HEK293T (cell line): Measurements from ENCODE around the gene VASH2.

Experiments
- CTCF ChIA-PET: fragments of 350-600 bp; formaldehyde crosslinking; extraction: SDS; loops from one replicate; lab custom pipeline; 2021; ENCODE audit warnings: antibody characterized with exemption, inconsistent platforms; lab: Yijun Ruan, JAX
- POLR2A ChIA-PET: fragments of 350-600 bp; formaldehyde crosslinking; extraction: SDS; loops from one replicate; lab custom pipeline; 2020; ENCODE audit warnings: antibody characterized with exemption, inconsistent platforms; lab: Yijun Ruan, JAX
- DNase-seq: peaks from one replicate; pipeline ENCODE4 v3.0.0; 2012; ENCODE audit warnings: mixed read lengths; ENCODE audit errors: extremely low spot score
- ARNT ChIP-seq: fragments of 450-650 bp; IDR thresholded peaks from 2 replicates; pipeline ENCODE4 v1.6.1; 2017; ENCODE audit warnings: mild to moderate bottlenecking
- BHLHE40 ChIP-seq: fragments of 450-650 bp; IDR thresholded peaks from 2 replicates; pipeline ENCODE4 v1.6.1; 2016; ENCODE audit warnings: mild to moderate bottlenecking, moderate library complexity, borderline replicate concordance
- CTBP1 ChIP-seq: fragments of 450-650 bp; IDR thresholded peaks from 2 replicates; pipeline ENCODE4 v1.6.1; 2016; ENCODE audit warnings: borderline replicate concordance
- ELF4 ChIP-seq: fragments of 450-650 bp; IDR thresholded peaks from 2 replicates; pipeline ENCODE4 v1.6.1; 2017; ENCODE audit warnings: antibody characterized with exemption
- FOXA1 ChIP-seq: fragments of 450-650 bp; IDR thresholded peaks from 2 replicates; pipeline ENCODE4 v1.6.1; 2016; ENCODE audit warnings: mild to moderate bottlenecking
- FOXK2 ChIP-seq: fragments of 450-650 bp; IDR thresholded peaks from 2 replicates; pipeline ENCODE4 v1.6.1; 2016; ENCODE audit warnings: mild to moderate bottlenecking
- FOXM1 ChIP-seq: fragments of 450-650 bp; IDR thresholded peaks from 2 replicates; pipeline ENCODE4 v1.6.1; 2017; ENCODE audit warnings: mild to moderate bottlenecking, borderline replicate concordance
- HDGF ChIP-seq: fragments of 450-650 bp; IDR thresholded peaks from 2 replicates; pipeline ENCODE4 v1.6.1; 2017; ENCODE audit warnings: antibody characterized with exemption, borderline replicate concordance
- L3MBTL2 ChIP-seq: fragments of 450-650 bp; conservative IDR thresholded peaks from 2 replicates; pipeline ENCODE4 v1.6.1; 2016; ENCODE audit warnings: mild to moderate bottlenecking
- LEF1 ChIP-seq: fragments of 450-650 bp; IDR thresholded peaks from 2 replicates; pipeline ENCODE4 v1.6.1; 2017; ENCODE audit warnings: mild to moderate bottlenecking, borderline replicate concordance
- NFRKB ChIP-seq: fragments of 450-650 bp; IDR thresholded peaks from 2 replicates; pipeline ENCODE4 v1.6.1; 2016; ENCODE audit warnings: mild to moderate bottlenecking, moderate library complexity
- SP1 ChIP-seq: fragments of 450-650 bp; IDR thresholded peaks from 2 replicates; pipeline ENCODE4 v1.6.1; 2017
- SUZ12 ChIP-seq: fragments of 450-650 bp; IDR thresholded peaks from 2 replicates; pipeline ENCODE4 v1.6.1; 2016; ENCODE audit warnings: mild to moderate bottlenecking
- TARDBP ChIP-seq: fragments of 450-650 bp; IDR thresholded peaks from 2 replicates; pipeline ENCODE4 v1.6.1; 2016
- ZNF384 ChIP-seq: fragments of 450-650 bp; IDR thresholded peaks from 2 replicates; pipeline ENCODE4 v1.6.1; 2016
- TF ChIP-seq, protein P1 (sequence below): fragments of 450-650 bp; IDR thresholded peaks from 2 replicates; pipeline ENCODE4 v1.6.1; 2016

Gene VASH2

GRCh38 chr1:212928323-212929291 lies 21.7 kb upstream of the VASH2 start:
- DNase-seq, result no peak
- CTCF ChIA-PET, result no interaction called here
- POLR2A ChIA-PET, result no interaction called here
- TF ChIP-seq ARNT (no peak), HDGF (no peak), TARDBP (no peak), ZNF384 (no peak), LEF1 (no peak)
- TF ChIP-seq, protein P1, sequence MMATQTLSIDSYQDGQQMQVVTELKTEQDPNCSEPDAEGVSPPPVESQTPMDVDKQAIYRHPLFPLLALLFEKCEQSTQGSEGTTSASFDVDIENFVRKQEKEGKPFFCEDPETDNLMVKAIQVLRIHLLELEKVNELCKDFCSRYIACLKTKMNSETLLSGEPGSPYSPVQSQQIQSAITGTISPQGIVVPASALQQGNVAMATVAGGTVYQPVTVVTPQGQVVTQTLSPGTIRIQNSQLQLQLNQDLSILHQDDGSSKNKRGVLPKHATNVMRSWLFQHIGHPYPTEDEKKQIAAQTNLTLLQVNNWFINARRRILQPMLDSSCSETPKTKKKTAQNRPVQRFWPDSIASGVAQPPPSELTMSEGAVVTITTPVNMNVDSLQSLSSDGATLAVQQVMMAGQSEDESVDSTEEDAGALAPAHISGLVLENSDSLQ, result no peak

- no peak for TF ChIP-seq FOXA1
- TF ChIP-seq HDGF, result no peak
- TF ChIP-seq NFRKB, result no peak
- TF ChIP-seq SUZ12, result no peak
- TF ChIP-seq, protein P1, result no peak
- TF ChIP-seq SP1, result no peak
- no peak for TF ChIP-seq FOXK2
- no peak for TF ChIP-seq FOXM1
- ChIA-PET CTCF (no interaction called here), POLR2A (no interaction called here)
- DNase-seq, result no peak
Measured at GRCh38 chr1:212930986-212931678, 19.2 kb upstream of the VASH2 start.

DNA sequence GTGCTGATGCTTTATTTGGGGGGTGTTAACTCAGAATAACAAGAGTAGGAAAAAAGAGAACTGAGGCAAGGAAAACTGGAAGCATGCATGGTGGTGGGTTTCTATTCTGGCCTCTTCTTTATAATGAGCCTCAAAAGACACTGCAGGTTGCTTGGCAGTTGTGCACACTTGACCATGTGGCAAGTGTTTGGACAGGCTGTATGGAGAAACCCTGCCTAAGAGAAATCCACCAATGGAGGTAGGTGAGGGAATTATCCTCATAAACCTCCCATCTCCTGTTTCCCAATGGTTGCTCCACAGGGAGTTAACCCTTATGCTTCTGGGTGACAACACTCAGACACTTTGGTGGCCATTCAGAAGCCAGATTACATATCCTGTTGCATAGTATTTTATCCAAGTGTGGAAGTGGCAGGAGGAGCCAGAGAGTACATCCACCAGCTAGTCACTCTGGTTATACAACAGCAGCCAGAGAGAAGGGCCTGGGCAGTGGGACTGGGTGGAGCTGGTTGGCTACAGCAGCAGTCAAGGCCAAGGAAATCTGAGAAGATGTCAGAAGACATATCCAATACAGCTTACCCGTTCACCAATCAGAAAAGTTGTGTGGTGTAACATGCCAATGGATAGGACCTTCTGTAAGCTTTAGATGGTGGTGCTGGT lies 16.4 kb upstream of the VASH2 start:
- CTCF ChIA-PET, result no interaction called here

DNA sequence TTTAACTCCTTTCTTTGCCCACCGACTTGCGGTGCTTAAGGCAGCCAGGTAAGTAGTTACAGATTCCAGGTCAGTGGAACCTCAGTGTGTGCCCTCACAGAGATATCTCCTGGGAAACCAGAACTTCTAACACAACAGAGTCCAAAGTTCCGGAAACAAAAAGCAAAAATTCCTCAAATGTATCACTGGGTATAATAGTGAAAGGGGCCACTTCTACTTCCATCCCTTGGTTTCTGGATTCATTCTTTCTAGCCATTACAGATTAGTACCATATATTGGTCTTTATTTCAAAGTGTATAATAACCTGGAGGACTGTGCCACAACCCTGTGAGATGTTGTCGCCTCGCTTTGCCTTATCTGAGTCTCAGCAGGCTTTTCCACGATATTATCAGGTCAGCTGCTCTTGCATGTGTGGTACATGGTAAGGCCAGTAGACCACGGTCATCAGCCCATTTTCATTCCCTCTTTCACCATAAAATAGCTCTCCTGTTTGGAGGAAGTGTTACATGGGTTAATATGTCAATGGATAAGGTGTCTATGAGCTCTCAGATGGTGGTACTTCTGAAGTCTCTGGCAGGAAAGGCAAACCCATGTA lies 14.9 kb upstream of the VASH2 start:
- CTCF ChIA-PET, result no interaction called here
- no peak for DNase-seq
- POLR2A ChIA-PET, result no interaction called here
- TF ChIP-seq NFRKB (no peak), SUZ12 (no peak), ARNT (no peak), SP1 (no peak), FOXM1 (no peak), ELF4 (no peak)

More for the DNA sequence above, 16.4 kb upstream of the VASH2 start:
- POLR2A ChIA-PET, result no interaction called here
- no peak for DNase-seq
- TF ChIP-seq FOXA1 (no peak), CTBP1 (no peak), L3MBTL2 (no peak), FOXK2 (no peak), BHLHE40 (no peak), LEF1 (no peak), ZNF384 (no peak), TARDBP (no peak), SUZ12 (no peak), ELF4 (no peak)
- TF ChIP-seq, protein P1, result no peak

DNA sequence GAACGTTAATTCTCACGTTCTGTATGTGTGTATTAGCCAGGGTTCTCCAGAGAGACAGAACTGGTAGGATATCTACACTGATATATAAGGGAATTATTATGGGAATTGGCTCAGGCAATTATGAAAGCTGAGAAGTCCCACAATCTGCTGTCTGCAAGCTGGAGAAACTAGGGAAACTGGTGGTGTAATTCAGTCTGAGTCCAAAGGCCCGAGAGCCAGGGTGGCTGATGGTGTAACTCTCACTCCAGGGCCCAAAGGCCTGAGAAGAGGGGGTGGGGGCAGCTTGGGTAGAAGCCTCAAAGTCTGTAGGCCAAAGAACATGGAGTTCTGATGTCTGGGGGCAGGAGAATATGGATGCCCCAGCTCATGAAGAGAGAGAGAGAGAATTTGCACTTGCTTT lies 13.3 kb upstream of the VASH2 start:
- TF ChIP-seq ZNF384 (no peak), NFRKB (no peak), SP1 (no peak), FOXK2 (no peak), L3MBTL2 (no peak), HDGF (no peak), ELF4 (no peak)
- TF ChIP-seq, protein P1, result no peak
- POLR2A ChIA-PET, result no interaction called here
- CTCF ChIA-PET, result no interaction called here
- DNase-seq, result no peak
